HG02981 (cell line): ENCODE results near the gene RBM23.
"Not testable (repeated sequence)": the region's sequence is repeated elsewhere in the genome, so short reads cannot be mapped to it uniquely, and the experiment has no call there.

ENCODE experiments used
- ATAC-seq: cut with Tn5 transposase; IDR thresholded peaks from one replicate; pipeline ENCODE4 v1.9.1; 2021; ENCODE audit warnings: mild to moderate bottlenecking, moderate library complexity; ENCODE audit not compliant: unreplicated experiment

Gene RBM23

GRCh38 chr14:22919601-22919921 is 612 bp upstream of the RBM23 start:
- no peak for ATAC-seq

DNA sequence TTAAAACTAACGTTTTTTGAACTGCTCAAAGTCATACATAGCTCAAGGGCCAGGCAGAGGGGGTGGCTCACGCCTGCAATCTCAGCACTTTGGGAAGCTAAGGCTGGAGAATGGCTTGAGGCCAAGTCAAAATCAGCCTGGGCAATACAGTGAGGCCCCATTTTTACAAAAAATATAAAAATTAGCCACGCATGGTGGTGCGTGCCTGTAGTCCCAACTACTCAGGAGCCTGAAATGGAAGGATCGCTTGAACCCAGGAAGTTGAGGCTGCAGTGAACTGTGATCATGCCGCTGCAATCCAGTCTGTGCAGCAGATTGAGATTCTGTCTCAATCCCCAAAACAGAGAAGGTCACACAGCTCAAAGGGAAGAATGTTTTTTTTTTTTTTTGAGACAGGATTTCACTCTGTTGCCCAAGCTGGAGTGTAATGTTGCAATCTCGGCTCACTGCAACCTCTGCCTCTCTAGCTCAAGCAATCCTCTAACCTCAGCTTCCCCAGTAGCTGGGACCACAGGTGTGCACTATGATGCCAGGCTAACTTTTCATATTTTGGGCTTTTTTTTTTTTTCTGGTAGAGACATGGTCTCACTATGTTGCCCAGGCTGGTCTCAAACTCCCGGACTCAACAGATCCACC is 2.9 kb downstream of the RBM23 start:
- no peak for ATAC-seq

DNA sequence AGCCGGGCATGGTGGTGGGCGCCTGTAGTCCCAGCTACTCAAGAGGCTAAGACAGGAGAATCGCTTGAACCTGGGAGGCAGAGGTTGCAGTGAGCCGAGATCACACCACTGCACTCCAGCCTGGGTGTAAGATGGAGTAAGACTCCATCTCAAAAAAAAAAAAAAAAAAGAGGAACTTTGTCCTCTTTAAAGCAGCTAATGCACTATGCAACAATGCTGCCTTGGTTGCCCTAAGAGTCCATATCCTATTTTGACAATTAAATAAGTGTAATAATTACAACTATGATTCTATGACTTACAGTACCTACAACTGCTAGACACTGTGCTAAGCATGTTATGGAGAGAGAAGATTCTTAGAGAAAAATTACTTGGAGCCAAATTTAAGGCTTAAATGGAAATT is 4.1 kb downstream of the RBM23 start:
- ATAC-seq, result not testable (repeated sequence)

DNA sequence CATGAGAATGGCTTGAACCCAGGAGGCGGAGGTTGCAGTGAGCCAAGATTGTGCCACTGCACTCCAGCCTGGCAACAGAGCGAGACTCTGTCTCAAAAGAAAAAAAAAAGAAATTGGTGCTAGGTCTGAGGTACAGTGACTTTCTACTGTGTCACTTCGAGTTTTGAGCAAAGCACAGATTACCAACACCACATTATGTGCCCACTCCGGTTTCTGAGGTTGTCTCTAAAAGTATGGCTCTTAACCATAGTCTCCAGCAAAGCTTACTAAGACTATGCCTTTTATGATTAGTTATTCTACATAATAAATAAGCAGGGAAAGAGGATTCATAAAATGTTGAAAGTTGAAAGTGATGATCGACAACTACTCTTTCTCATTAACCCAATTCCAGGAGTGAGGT is 8.0 kb downstream of the RBM23 start:
- no peak for ATAC-seq

DNA sequence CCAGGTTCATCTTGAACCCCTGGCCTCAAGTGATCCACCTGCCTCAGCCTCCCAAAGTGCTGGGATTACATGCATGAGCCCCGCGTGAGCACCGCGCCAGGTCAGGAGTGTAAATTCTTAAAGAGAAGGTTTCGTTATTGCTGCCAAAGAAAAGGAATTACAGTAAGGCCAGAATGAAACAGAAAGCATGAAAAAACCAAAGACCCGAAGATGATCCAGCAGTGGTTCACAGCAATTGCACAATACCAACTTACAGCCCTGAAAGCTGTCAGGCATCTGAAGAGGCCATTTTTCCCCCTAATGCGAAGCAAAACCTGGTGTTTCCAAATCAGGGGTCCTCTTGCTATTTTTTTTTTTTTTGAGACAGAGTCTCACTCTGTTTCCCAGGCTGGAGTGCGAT is 10.3 kb downstream of the RBM23 start:
- ATAC-seq, result no peak

DNA sequence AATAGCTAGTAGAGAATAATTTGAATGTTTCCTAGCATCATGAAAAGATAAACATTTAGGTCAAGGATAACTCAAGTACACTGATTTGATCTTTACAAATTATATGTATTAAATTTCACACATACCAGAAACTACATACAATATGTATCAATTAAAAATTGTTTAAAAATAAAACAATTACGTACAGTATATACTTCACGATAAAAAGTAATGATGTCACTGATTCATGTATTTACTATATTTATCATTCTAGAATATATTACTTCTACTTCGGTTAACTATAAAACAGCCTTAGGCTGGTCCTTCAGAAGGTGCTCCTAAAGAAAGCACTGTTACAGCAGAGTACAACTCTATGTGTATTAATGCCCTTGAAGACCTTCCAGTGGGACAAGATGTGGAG is 11.5 kb downstream of the RBM23 start:
- no peak for ATAC-seq

DNA sequence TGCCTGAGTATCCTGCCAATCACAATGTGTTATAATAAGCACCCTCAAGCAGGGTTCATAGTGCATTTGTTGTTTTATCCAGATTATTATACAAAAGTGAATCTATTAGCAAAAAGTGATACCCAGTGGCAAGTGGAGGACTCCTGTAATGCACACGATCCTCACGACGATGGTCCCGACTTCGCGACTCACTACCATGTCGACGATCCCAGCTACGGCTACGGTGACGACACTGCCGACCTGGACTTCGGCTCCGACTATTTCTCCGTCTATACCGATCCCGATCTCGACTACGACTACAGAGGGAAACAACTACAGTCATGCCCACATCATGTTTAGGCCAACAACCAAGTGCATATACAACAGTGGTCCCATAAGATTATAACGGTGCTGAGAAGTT is 12.9 kb downstream of the RBM23 start:
- no peak for ATAC-seq

DNA sequence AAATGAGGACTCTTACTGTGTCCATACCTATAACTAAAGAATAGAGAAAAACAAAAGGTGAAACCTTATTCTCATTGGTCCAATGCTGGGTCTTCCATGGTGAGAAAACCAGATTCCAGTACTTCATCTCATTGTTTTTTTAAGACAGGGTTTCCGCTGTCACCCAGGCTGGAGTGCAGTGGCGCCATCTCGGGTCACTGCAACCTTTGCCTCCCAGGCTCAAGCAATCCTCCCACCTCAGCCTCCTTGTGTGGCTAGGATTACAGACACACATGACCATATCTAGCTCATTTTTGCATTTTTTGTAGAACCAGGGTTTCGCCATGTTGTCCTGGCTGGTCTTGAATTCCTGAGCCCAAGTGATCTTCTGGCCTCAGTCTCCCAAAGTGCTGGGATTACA is 13.3 kb downstream of the RBM23 start:
- ATAC-seq, result no peak

DNA sequence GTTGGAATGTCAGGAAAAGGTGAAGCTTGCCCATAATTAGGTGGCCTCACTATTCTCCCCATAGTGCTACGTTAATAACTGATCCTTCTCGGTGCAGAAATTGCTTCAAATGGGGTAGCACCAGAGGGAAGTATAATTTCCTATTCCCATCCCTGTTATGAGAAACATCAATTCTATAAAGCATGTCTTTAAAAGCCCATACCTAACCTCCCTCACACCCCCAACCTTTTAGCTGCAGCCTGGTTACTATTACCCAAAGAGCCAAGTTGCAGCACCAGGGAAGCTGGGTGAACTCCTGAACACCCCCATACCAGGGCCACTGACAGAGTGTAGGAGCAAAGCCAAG is 15.2 kb downstream of the RBM23 start:
- ATAC-seq, result no peak

DNA sequence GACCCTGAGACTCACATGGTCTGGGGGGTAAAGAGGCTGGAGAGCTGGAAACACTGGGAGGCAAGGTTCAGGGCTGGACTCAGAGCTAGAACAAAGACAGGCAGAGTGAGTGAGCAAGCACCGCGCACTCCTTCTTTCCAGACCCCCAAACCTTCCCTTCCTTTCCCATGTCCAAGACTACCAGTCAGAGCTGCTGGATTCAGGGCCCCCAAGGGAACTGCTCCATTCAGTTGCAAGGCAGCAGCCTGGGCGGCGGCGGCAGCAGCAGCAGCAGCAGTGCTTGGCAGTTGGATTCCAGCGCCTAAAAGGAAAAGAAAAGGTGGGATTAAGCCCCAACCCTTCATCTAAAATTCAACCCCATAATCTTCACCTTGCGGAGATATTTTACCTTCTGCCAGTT is 17.1 kb downstream of the RBM23 start:
- ATAC-seq, result no peak

- no peak for ATAC-seq
Observed at GRCh38 chr14:22900081-22900799, 18.7 kb downstream of the RBM23 start.

GRCh38 chr14:22898302-22899090 is 20.5 kb downstream of the RBM23 start:
- no peak for ATAC-seq

DNA sequence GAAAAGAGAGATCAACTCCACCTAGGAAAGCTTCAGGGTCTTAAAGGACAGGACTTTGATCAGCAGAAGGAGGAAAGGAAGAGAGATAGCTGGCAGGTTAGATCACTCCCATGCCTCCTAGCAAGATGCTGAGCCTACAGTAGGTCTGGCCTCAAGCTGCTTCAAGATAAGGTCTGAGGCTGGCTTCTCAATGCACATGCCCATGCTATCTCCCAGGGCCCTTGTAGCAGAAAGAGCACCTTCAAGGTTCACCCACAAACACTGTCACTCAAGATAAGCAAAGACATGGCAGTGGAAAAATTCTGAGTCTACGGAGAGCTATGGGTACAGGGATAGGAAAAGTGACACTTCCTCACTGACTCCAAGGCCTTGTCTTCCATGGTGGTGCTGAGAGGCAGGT is 21.6 kb downstream of the RBM23 start:
- no peak for ATAC-seq

DNA sequence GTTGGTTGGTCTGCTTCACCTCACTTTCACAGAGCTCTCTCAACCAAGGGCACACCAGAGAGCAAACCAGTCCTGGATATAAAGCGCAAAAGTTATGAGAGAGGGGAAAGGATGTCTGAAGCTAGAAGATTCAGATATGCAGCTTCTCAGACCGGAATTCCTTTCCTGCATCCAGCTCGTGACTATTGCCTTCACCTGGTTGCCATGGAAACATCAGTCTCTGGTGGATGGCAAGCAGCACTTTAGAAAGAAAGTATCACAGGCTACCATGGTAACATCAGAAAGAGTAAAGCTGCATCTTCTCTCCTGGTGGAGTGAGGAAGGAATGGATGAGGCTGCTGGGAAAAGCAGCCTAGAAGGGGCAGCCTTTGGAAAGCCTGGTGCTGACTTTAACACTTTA is 22.2 kb downstream of the RBM23 start:
- ATAC-seq, result no peak

DNA sequence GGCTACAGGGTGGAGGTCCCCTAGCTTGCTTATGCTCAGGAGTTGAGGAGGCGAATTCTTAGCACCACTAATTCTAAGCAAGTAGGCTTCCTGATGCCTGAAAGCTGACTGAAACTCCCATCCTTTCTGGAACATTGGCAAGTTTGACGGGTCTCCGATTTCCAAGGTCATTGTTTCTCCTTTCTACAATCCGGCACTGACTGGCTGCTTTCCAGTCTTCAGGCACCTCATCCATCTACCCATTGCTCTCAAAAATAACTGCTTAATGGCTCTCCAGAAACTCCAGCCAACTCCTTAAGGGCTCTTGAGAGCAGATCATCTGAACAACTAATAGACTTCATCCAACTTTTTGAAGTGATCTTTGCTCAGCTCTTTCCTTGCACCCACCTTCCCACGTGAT is 22.6 kb downstream of the RBM23 start:
- ATAC-seq, result no peak

- no peak for ATAC-seq
Observed at GRCh38 chr14:22895402-22895801, 23.5 kb downstream of the RBM23 start.

- ATAC-seq, result no peak
Observed at GRCh38 chr14:22893706-22894105, 25.2 kb downstream of the RBM23 start.

DNA sequence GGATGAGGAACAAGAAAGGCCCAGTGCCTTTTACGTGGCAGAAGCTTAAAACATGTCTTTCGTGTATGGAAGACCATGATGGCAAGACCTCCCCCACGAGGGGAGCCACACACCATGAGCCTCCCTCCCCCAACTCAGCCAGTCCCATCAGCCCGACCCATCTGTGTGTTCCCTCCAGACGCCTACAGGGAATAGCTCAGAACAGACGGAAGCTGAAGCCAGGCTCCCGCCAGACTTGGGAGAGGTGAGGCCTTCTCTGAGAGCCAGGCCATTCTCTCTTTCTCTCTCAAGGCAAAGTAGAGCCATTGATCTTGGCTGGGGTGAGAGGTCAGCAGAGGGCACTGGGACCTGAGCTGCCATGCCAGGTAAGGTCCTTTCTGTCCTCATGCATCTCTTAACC is 26.5 kb downstream of the RBM23 start:
- no peak for ATAC-seq

DNA sequence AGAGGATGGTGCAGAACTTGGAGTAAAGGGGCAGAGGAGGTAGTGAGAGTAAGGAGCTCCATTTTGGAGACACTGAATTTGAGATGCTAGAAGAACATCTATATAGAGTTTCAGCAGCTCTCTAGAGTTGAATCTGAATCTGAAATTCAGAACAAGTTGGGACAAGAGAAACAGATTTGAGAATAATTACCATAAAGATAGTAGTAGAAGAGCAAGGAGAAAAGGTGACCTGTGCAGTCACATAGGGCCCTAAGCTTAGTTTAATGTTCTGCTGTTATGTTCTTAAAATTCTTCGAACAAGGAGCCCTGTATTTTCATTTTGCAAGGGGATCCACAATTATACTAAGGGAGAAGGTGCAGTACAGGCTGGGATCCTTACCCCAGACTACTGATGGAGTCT is 28.5 kb downstream of the RBM23 start:
- ATAC-seq, result no peak

- ATAC-seq, result no peak
Observed at GRCh38 chr14:22888662-22889061, 30.3 kb downstream of the RBM23 start.

GRCh38 chr14:22887990-22888378 is 31.0 kb downstream of the RBM23 start:
- peak; percentile 43 for ATAC-seq

GRCh38 chr14:22887260-22887989 is 31.5 kb downstream of the RBM23 start:
- ATAC-seq, result peak; percentile 36
